ENCODE results near the gene UGT1A4. TPM values are rescaled to one million over a fixed set of nuclear protein-coding genes. Genes with fewer than 3 reads are reported as not detected.

Gene UGT1A4
- total and polyA plus RNA-seq, 2 of the 8 experiments (the other 6 are each of a cell fraction or from before 2014, with no cell fraction given): not detected

DNA sequence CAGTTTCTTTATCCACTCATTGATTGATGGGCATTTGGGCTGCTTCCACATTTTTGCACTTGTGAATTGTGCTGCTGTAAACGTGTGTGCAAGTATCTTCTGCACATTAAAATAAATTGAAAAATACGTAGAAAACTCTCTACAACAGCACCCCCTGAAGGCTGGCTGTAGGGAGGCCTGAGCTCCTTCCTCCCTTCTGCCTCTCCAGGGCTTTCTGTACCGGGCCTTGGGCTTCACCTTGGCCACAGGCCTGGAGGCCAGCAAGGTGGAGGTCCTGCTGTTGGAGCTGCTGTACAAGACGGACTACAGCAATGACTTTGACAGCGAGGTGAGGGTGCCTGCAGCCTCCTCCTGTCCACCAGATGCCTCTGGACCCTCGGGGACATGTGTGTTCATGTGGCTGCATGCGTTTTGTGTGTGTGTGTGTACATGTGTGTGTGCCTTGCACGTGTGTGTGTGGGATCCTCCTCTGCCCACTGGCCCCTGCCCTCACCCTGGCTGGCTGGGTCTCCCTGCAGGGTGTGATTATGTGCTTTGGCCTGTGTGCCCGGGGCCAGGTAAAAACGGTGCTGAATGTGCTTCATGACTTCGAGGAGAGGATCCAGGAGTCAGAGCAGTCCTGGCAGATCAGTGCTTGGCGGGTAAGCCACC is 88.8 kb downstream of the UGT1A4 start (continued):
- TF ChIP-seq, protein P1, sequence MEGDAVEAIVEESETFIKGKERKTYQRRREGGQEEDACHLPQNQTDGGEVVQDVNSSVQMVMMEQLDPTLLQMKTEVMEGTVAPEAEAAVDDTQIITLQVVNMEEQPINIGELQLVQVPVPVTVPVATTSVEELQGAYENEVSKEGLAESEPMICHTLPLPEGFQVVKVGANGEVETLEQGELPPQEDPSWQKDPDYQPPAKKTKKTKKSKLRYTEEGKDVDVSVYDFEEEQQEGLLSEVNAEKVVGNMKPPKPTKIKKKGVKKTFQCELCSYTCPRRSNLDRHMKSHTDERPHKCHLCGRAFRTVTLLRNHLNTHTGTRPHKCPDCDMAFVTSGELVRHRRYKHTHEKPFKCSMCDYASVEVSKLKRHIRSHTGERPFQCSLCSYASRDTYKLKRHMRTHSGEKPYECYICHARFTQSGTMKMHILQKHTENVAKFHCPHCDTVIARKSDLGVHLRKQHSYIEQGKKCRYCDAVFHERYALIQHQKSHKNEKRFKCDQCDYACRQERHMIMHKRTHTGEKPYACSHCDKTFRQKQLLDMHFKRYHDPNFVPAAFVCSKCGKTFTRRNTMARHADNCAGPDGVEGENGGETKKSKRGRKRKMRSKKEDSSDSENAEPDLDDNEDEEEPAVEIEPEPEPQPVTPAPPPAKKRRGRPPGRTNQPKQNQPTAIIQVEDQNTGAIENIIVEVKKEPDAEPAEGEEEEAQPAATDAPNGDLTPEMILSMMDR (IDR thresholded peaks at IDR 0.05; ENCODE audit: control extremely low read depth in 1 of 3, insufficient read depth in 1 of 3, low read depth in 1 of 3, low read length in 3 of 3): peak in 1 of 3 experiments; percentile 14; a peak in 2 of 4 replicates
- TF ChIP-seq RAD21 (IDR thresholded peaks at IDR 0.05 in 1 of 2, conservative IDR thresholded peaks at IDR 0.05 in 1 of 2; ENCODE audit: low read depth in 2 of 2, low read length in 2 of 2) (peak in 1 of 2 experiments; percentile 27; a peak in 2 of 4 replicates), ATF2 (IDR thresholded peaks at IDR 0.05; ENCODE audit: low read length) (no peak), SAP30 (IDR thresholded peaks at IDR 0.05; ENCODE audit: insufficient read depth, insufficient replicate concordance, low read length) (no peak), KDM5A (IDR thresholded peaks at IDR 0.05; ENCODE audit: low read length) (no peak)
